ENCODE data around the gene NME7. TPM values are rescaled to one million over a fixed set of nuclear protein-coding genes. Genes with fewer than 3 reads are reported as not detected.

The NME7 gene
- total RNA-seq, 1 donor from 2014 or later = 18.6 TPM

- peaks cover 31% of the 10 kb centered on the region for H3K4me1 Mint-ChIP-seq (ENCODE audit: low read depth, unreplicated experiment)
- H3K36me3 Mint-ChIP-seq (ENCODE audit: unreplicated experiment) = peaks cover 5% of the 10 kb centered on the region
- peaks cover 14% of the 10 kb centered on the region for H3K9me3 Mint-ChIP-seq (ENCODE audit: unreplicated experiment)
- TF ChIP-seq, protein P1, sequence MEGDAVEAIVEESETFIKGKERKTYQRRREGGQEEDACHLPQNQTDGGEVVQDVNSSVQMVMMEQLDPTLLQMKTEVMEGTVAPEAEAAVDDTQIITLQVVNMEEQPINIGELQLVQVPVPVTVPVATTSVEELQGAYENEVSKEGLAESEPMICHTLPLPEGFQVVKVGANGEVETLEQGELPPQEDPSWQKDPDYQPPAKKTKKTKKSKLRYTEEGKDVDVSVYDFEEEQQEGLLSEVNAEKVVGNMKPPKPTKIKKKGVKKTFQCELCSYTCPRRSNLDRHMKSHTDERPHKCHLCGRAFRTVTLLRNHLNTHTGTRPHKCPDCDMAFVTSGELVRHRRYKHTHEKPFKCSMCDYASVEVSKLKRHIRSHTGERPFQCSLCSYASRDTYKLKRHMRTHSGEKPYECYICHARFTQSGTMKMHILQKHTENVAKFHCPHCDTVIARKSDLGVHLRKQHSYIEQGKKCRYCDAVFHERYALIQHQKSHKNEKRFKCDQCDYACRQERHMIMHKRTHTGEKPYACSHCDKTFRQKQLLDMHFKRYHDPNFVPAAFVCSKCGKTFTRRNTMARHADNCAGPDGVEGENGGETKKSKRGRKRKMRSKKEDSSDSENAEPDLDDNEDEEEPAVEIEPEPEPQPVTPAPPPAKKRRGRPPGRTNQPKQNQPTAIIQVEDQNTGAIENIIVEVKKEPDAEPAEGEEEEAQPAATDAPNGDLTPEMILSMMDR (IDR thresholded peaks at IDR 0.05; ENCODE audit: partially characterized antibody, unreplicated experiment) = no peak
- peak overlapping the region; percentile 98 for H3K4me3 Mint-ChIP-seq (ENCODE audit: unreplicated experiment)
- peaks cover 17% of the 10 kb centered on the region for H3K27me3 Mint-ChIP-seq (ENCODE audit: unreplicated experiment)
- peak; percentile 65 for DNase-seq
- H3K27ac Mint-ChIP-seq (ENCODE audit: unreplicated experiment) = peak overlapping the region; percentile 98
Measured at GRCh38 chr1:169106921-169107602, 260.5 kb downstream of the NME7 start.

DNA sequence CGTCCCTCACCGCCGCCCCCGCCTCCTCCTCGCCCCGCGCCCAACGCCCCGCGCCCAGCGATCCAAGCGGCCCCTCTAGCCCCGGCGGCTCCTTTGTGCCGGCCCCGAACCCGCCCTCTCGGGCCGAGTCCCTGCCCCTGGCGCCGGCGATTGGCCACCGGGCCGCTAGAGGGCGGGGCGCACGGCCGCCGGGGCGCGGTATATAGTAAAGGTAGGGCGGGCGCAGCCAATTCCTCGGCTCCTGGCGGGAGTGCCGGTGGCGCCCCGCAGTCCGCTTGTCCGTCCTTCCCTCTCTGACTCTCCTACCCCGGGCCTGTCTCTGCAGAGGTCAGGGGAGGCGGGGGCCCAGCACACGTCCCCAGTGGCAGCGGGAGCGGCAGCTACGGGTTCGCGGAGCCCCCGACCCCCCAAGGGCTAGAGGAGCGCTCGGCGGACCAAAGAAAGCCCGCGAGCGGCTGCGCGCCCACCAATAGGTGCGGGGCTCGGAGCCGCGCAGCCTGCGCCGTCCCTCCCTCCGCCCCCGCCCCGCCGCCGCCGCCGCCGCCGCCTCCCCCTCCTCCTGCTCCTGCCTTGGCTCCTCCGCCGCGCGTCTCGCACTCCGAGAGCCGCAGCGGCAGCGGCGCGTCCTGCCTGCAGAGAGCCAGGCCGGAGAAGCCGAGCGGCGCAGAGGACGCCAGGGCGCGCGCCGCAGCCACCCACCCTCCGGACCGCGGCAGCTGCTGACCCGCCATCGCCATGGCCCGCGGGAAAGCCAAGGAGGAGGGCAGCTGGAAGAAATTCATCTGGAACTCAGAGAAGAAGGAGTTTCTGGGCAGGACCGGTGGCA, 261.3 kb downstream of the NME7 start, which contains the start of gene ATP1B1:
ATP1B1 (plus strand) TSS at position 596 of the 826 bp plus-strand sequence; CDS start at position 736, 140 bp downstream.
- Mint-ChIP-seq H3K27me3 (ENCODE audit: unreplicated experiment) (peaks cover 17% of the 10 kb centered on the region), H3K9me3 (ENCODE audit: unreplicated experiment) (peaks cover 14% of the 10 kb centered on the region), H3K27ac (ENCODE audit: unreplicated experiment) (peak within 1 kb of the TSS; percentile 98), H3K4me3 (ENCODE audit: unreplicated experiment) (peak within 1 kb of the TSS; percentile 98), H3K36me3 (ENCODE audit: unreplicated experiment) (peaks cover 5% of the 10 kb centered on the region), H3K4me1 (ENCODE audit: low read depth, unreplicated experiment) (peaks cover 31% of the 10 kb centered on the region)
- DNase-seq = peak; percentile 97
- TF ChIP-seq, protein P1 (IDR thresholded peaks at IDR 0.05; ENCODE audit: partially characterized antibody, unreplicated experiment) = peak; percentile 96

- DNase-seq = peak; percentile 81
- peak overlapping the region; percentile 83 for H3K4me3 Mint-ChIP-seq (ENCODE audit: unreplicated experiment)
- H3K27ac Mint-ChIP-seq (ENCODE audit: unreplicated experiment) = peak overlapping the region; percentile 63
- H3K27me3 Mint-ChIP-seq (ENCODE audit: unreplicated experiment) = peaks cover 17% of the 10 kb centered on the region
- peaks cover 29% of the 10 kb centered on the region for H3K4me1 Mint-ChIP-seq (ENCODE audit: low read depth, unreplicated experiment)
- H3K9me3 Mint-ChIP-seq (ENCODE audit: unreplicated experiment) = peaks cover 14% of the 10 kb centered on the region
- TF ChIP-seq, protein P1 (IDR thresholded peaks at IDR 0.05; ENCODE audit: partially characterized antibody, unreplicated experiment) = no peak
- H3K36me3 Mint-ChIP-seq (ENCODE audit: unreplicated experiment) = peaks cover 5% of the 10 kb centered on the region
Measured at GRCh38 chr1:169105434-169106094, 262.0 kb downstream of the NME7 start.

DNA sequence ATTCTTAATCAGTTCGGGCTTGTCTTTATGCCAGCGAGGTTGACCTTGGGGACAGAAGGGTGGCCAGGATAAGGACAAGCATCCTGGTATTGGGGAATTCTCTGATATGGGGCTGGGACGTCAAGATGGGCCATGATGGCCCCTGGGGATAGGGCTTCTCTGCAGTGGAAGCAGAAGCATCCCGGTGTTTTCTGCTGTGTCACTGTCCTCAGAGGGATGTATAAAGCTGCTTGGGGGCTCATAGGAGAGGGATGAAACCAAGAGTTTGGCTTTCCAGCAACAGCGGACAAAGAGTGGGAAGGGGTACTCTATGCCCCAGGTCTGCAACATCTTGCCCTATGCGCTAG, 262.5 kb downstream of the NME7 start:
- peak overlapping the region; percentile 83 for H3K4me3 Mint-ChIP-seq (ENCODE audit: unreplicated experiment)
- H3K27me3 Mint-ChIP-seq (ENCODE audit: unreplicated experiment) = peaks cover 17% of the 10 kb centered on the region
- peaks cover 24% of the 10 kb centered on the region for H3K4me1 Mint-ChIP-seq (ENCODE audit: low read depth, unreplicated experiment)
- peak overlapping the region; percentile 57 for H3K27ac Mint-ChIP-seq (ENCODE audit: unreplicated experiment)
- TF ChIP-seq, protein P1 (IDR thresholded peaks at IDR 0.05; ENCODE audit: partially characterized antibody, unreplicated experiment) = no peak
- no peak for DNase-seq
- H3K36me3 Mint-ChIP-seq (ENCODE audit: unreplicated experiment) = peaks cover 5% of the 10 kb centered on the region
- peaks cover 14% of the 10 kb centered on the region for H3K9me3 Mint-ChIP-seq (ENCODE audit: unreplicated experiment)

Data from glutamatergic neuron (in vitro differentiated cells).